GM23338 (cell line): ENCODE measurements around the gene SH3BGR. TPM values are rescaled to one million over a fixed set of nuclear protein-coding genes. Genes with fewer than 3 reads are reported as not detected.

Source experiments
- ATAC-seq: fragments of 200-7000 bp; cut with Tn5 transposase; 3 replicates; pipeline ENCODE4 v1.9.1; 2020
- DNase-seq: peaks from one replicate; pipeline ENCODE4 v3.0.0-alpha.2; 2015; ENCODE audit warnings: low spot score
- H2AFZ ChIP-seq: fragments of 200-600 bp; sonication (generic); 2 replicates; pipeline ENCODE4 v1.8.0; 2016; ENCODE audit warnings: antibody characterized with exemption, mild to moderate bottlenecking, moderate library complexity
- H3F3A ChIP-seq: fragments of 200-600 bp; sonication (generic); replicated peaks from 2 replicates; pipeline ENCODE4 v1.8.0; 2017; ENCODE audit warnings: antibody characterized with exemption, mixed run types, low read depth
- H3K27ac ChIP-seq: fragments of 200-600 bp; sonication (generic); 2 replicates; pipeline ENCODE4 v1.6.1; 2016; ENCODE audit warnings: low read depth
- H3K27me3 ChIP-seq: fragments of 200-600 bp; sonication (generic); 2 replicates; pipeline ENCODE4 v1.8.0; 2016; ENCODE audit warnings: mild to moderate bottlenecking, mixed run types, moderate library complexity; ENCODE audit not compliant: insufficient read depth
- H3K36me3 ChIP-seq: fragments of 200-600 bp; sonication (generic); 2 replicates; pipeline ENCODE4 v1.8.0; 2016; ENCODE audit warnings: mild to moderate bottlenecking; ENCODE audit not compliant: insufficient read depth
- H3K4me1 ChIP-seq: fragments of 200-600 bp; sonication (generic); 2 replicates; pipeline ENCODE4 v1.8.0; 2016; ENCODE audit warnings: mild to moderate bottlenecking, moderate library complexity; ENCODE audit not compliant: insufficient read depth
- H3K4me2 ChIP-seq: fragments of 200-600 bp; sonication (generic); 2 replicates; pipeline ENCODE4 v1.7.1; 2017; ENCODE audit warnings: mixed run types
- H3K4me3 ChIP-seq: fragments of 200-600 bp; sonication (generic); 2 replicates; pipeline ENCODE4 v1.6.1; 2016; ENCODE audit warnings: mixed run types
- H3K79me2 ChIP-seq: fragments of 200-600 bp; sonication (generic); replicated peaks from 2 replicates; pipeline ENCODE4 v1.8.0; 2017; ENCODE audit warnings: mild to moderate bottlenecking; ENCODE audit not compliant: insufficient read depth
- H3K9me2 ChIP-seq: fragments of 200-600 bp; sonication (generic); 2 replicates; pipeline ENCODE4 v1.8.0; 2017; ENCODE audit not compliant: insufficient read depth
- H4K20me1 ChIP-seq: fragments of 200-600 bp; sonication (generic); replicated peaks from 2 replicates; pipeline ENCODE4 v1.8.0; 2017; ENCODE audit warnings: mild to moderate bottlenecking; ENCODE audit not compliant: insufficient read depth
- H3K27ac Mint-ChIP-seq: 2 replicates; pipeline ENCODE4 v1.8.0; 2020; ENCODE audit warnings: inconsistent platforms, mild to moderate bottlenecking, moderate library complexity, mixed read lengths
- H3K27me3 Mint-ChIP-seq: 3 replicates; pipeline ENCODE4 v1.8.0; 2022; ENCODE audit warnings: low read depth, mild to moderate bottlenecking, moderate library complexity, mixed read lengths, inconsistent platforms; ENCODE audit not compliant: insufficient read depth, poor library complexity
- H3K36me3 Mint-ChIP-seq: 3 replicates; pipeline ENCODE4 v1.8.0; 2021; ENCODE audit warnings: low read depth, mild to moderate bottlenecking, inconsistent platforms, moderate library complexity, mixed read lengths
- H3K4me1 Mint-ChIP-seq: 3 replicates; pipeline ENCODE4 v1.8.0; 2020; ENCODE audit warnings: mild to moderate bottlenecking, inconsistent platforms, mixed read lengths
- H3K4me3 Mint-ChIP-seq: 3 replicates; pipeline ENCODE4 v1.8.0; 2021; ENCODE audit warnings: moderate library complexity, mild to moderate bottlenecking, inconsistent platforms, mixed read lengths
- H3K9me3 Mint-ChIP-seq: 3 replicates; pipeline ENCODE4 v1.8.0; 2020; ENCODE audit warnings: moderate library complexity, mild to moderate bottlenecking, inconsistent platforms, mixed read lengths
- CREB1 ChIP-seq: fragments of 250-450 bp; sonication (Bioruptor Pico); IDR thresholded peaks from 2 replicates; pipeline ENCODE4 v1.5.0; 2020; ENCODE audit warnings: low read depth, mild to moderate bottlenecking, moderate library complexity
- ETS1 ChIP-seq: IDR thresholded peaks from 2 replicates; pipeline ENCODE4 v1.6.1; 2016; ENCODE audit warnings: antibody characterized with exemption
- EZH2 ChIP-seq: fragments of 200-600 bp; sonication (generic); IDR thresholded peaks from one replicate; pipeline ENCODE4 v1.8.0; 2017; ENCODE audit warnings: antibody characterized with exemption, mild to moderate bottlenecking, low read depth; ENCODE audit not compliant: unreplicated experiment
- EZH2phosphoT487 ChIP-seq: fragments of 200-600 bp; sonication (generic); IDR thresholded peaks from one replicate; pipeline ENCODE4 v1.8.1; 2018; ENCODE audit warnings: antibody characterized with exemption; ENCODE audit not compliant: unreplicated experiment
- JUNB ChIP-seq: IDR thresholded peaks from one replicate; pipeline ENCODE4 v1.6.1; 2016; ENCODE audit warnings: antibody characterized with exemption; ENCODE audit not compliant: unreplicated experiment
- NANOG ChIP-seq: IDR thresholded peaks from 2 replicates; pipeline ENCODE4 v1.6.1; 2016; ENCODE audit warnings: antibody characterized with exemption, borderline replicate concordance
- POLR2AphosphoS5 ChIP-seq: IDR thresholded peaks from 2 replicates; pipeline ENCODE4 v1.6.1; 2016; ENCODE audit warnings: antibody characterized with exemption, low read depth
- REST ChIP-seq: IDR thresholded peaks from one replicate; pipeline ENCODE4 v1.6.1; 2018; ENCODE audit warnings: antibody characterized with exemption; ENCODE audit not compliant: unreplicated experiment
- STAT1 ChIP-seq: IDR thresholded peaks from one replicate; pipeline ENCODE4 v1.6.1; 2016; ENCODE audit warnings: antibody characterized with exemption; ENCODE audit not compliant: unreplicated experiment
- ZNF114 ChIP-seq: fragments of 250-450 bp; sonication (Bioruptor Pico); IDR thresholded peaks from 2 replicates; pipeline ENCODE4 v1.5.0; 2020; ENCODE audit warnings: mild to moderate bottlenecking, moderate library complexity
- ZNF331 ChIP-seq: fragments of 250-450 bp; sonication (Bioruptor Pico); IDR thresholded peaks from 2 replicates; pipeline ENCODE4 v1.5.0; 2020; ENCODE audit warnings: low read depth, mild to moderate bottlenecking, moderate library complexity
- polyA plus RNA-seq: library from polyadenylated mRNA; unstranded; fragments of >200 nt; fragmentation: Nextera tagmentation; extraction: Ambion mirVana; gene quantifications from 2 replicates; pipeline ENCODE4 v1.2.1, GENCODE V29; 2016
- total RNA-seq: library from RNA; depleted of rRNA; stranded (reverse); fragments of >200 nt; shearing (Covaris generic); gene quantifications from 2 replicates; pipeline ENCODE4 v1.2.3, GENCODE V29; 2014
- TF ChIP-seq, protein P1 (sequence below): fragments of 250-450 bp; sonication (Bioruptor Pico); IDR thresholded peaks from 2 replicates; pipeline ENCODE4 v1.5.0; 2020; ENCODE audit warnings: mild to moderate bottlenecking, moderate library complexity
- TF ChIP-seq, protein P2 (sequence below), 2 experiments: fragments of 200-600 bp in 1 of 2; sonication (generic) in 1 of 2; conservative IDR thresholded peaks; 2 replicates each; pipeline versions ENCODE4 v1.5.1 to v1.6.1; 2016 to 2017; ENCODE audit warnings: antibody characterized with exemption in 2 of 2, low read depth in 2 of 2, mild to moderate bottlenecking in 2 of 2, moderate library complexity in 1 of 2

SH3BGR gene
- total and polyA plus RNA-seq, 2 experiments from 2014 or later = 5.9 to 18.9 TPM

DNA sequence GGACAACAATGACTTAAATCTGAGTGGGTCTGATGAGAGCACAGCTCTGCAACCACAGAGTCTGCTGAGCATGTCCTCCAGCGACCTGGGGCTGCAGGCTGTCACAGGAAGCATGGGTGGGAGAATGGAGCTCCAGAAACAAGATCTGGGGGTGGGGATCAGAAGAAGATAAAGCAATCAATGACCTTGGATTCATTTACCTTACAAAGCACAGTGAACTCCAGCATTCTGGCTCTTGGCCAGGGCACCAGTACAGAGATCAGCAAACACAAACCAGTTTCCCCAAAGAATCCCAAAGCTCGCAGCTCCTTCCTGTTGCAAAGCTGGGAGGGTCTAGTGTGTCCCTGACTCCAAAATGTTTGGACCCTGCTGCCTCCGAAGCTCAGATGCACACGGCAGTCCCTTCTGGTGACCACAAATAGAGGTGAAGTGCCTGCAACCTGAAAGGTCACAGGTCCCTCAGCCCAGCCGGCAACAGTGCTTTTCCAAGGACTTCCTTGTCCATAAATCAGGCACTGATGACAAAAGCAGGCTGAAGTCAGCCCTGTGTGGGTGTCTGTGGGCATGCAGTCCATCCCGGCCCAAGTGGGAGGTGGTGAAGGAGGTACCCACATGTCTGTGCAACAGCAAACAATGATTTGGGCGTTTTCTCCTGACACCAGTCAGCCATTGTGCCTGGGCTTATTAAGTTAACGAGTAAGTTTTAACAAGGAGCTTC, 76.1 kb downstream of the SH3BGR start:
- H3K27ac Mint-ChIP-seq = no peak overlapping the region
- no peak overlapping the region for H3K27ac ChIP-seq
- H3K4me1 ChIP-seq = no peaks in the 10 kb centered on the region
- peaks cover 23% of the 10 kb centered on the region for H3K4me1 Mint-ChIP-seq
- peaks cover 7% of the 10 kb centered on the region for H3K27me3 Mint-ChIP-seq
- no peaks in the 10 kb centered on the region for H4K20me1 ChIP-seq
- TF ChIP-seq STAT1 (no peak), NANOG (no peak), REST (no peak), ETS1 (no peak), EZH2phosphoT487 (no peak), POLR2AphosphoS5 (no peak), JUNB (no peak), CREB1 (no peak), ZNF331 (no peak), ZNF114 (CRISPR knock-in tag) (no peak), EZH2 (no peak)
- TF ChIP-seq, protein P1, sequence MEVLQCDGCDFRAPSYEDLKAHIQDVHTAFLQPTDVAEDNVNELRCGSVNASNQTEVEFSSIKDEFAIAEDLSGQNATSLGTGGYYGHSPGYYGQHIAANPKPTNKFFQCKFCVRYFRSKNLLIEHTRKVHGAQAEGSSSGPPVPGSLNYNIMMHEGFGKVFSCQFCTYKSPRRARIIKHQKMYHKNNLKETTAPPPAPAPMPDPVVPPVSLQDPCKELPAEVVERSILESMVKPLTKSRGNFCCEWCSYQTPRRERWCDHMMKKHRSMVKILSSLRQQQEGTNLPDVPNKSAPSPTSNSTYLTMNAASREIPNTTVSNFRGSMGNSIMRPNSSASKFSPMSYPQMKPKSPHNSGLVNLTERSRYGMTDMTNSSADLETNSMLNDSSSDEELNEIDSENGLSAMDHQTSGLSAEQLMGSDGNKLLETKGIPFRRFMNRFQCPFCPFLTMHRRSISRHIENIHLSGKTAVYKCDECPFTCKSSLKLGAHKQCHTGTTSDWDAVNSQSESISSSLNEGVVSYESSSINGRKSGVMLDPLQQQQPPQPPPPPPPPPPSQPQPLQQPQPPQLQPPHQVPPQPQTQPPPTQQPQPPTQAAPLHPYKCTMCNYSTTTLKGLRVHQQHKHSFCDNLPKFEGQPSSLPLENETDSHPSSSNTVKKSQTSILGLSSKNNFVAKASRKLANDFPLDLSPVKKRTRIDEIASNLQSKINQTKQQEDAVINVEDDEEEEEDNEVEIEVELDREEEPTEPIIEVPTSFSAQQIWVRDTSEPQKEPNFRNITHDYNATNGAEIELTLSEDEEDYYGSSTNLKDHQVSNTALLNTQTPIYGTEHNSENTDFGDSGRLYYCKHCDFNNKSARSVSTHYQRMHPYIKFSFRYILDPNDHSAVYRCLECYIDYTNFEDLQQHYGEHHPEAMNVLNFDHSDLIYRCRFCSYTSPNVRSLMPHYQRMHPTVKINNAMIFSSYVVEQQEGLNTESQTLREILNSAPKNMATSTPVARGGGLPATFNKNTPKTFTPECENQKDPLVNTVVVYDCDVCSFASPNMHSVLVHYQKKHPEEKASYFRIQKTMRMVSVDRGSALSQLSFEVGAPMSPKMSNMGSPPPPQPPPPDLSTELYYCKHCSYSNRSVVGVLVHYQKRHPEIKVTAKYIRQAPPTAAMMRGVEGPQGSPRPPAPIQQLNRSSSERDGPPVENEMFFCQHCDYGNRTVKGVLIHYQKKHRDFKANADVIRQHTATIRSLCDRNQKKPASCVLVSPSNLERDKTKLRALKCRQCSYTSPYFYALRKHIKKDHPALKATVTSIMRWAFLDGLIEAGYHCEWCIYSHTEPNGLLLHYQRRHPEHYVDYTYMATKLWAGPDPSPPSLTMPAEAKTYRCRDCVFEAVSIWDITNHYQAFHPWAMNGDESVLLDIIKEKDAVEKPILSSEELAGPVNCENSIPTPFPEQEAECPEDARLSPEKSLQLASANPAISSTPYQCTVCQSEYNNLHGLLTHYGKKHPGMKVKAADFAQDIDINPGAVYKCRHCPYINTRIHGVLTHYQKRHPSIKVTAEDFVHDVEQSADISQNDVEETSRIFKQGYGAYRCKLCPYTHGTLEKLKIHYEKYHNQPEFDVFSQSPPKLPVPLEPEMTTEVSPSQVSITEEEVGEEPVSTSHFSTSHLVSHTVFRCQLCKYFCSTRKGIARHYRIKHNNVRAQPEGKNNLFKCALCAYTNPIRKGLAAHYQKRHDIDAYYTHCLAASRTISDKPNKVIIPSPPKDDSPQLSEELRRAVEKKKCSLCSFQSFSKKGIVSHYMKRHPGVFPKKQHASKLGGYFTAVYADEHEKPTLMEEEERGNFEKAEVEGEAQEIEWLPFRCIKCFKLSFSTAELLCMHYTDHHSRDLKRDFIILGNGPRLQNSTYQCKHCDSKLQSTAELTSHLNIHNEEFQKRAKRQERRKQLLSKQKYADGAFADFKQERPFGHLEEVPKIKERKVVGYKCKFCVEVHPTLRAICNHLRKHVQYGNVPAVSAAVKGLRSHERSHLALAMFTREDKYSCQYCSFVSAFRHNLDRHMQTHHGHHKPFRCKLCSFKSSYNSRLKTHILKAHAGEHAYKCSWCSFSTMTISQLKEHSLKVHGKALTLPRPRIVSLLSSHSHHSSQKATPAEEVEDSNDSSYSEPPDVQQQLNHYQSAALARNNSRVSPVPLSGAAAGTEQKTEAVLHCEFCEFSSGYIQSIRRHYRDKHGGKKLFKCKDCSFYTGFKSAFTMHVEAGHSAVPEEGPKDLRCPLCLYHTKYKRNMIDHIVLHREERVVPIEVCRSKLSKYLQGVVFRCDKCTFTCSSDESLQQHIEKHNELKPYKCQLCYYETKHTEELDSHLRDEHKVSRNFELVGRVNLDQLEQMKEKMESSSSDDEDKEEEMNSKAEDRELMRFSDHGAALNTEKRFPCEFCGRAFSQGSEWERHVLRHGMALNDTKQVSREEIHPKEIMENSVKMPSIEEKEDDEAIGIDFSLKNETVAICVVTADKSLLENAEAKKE = no peak
- TF ChIP-seq, protein P2, sequence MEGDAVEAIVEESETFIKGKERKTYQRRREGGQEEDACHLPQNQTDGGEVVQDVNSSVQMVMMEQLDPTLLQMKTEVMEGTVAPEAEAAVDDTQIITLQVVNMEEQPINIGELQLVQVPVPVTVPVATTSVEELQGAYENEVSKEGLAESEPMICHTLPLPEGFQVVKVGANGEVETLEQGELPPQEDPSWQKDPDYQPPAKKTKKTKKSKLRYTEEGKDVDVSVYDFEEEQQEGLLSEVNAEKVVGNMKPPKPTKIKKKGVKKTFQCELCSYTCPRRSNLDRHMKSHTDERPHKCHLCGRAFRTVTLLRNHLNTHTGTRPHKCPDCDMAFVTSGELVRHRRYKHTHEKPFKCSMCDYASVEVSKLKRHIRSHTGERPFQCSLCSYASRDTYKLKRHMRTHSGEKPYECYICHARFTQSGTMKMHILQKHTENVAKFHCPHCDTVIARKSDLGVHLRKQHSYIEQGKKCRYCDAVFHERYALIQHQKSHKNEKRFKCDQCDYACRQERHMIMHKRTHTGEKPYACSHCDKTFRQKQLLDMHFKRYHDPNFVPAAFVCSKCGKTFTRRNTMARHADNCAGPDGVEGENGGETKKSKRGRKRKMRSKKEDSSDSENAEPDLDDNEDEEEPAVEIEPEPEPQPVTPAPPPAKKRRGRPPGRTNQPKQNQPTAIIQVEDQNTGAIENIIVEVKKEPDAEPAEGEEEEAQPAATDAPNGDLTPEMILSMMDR (conservative IDR thresholded peaks at IDR 0.05; ENCODE audit: low read depth in 2 of 2) = no peak
- ATAC-seq = no peak
- peaks cover 22% of the 10 kb centered on the region for H3K9me2 ChIP-seq
- 0 out of 2 replicates have a peak overlapping the region, but pooled peaks have one; percentile 18 for H2AFZ ChIP-seq
- H3K4me2 ChIP-seq = no peak overlapping the region
- 0 out of 2 replicates have a peak, but pooled peaks cover 2% of the 10 kb centered on the region for H3F3A ChIP-seq
- DNase-seq = no peak
- no peaks in the 10 kb centered on the region for H3K27me3 ChIP-seq
- no peak overlapping the region for H3K4me3 ChIP-seq
- H3K36me3 ChIP-seq = no peaks in the 10 kb centered on the region; the same call in 1 of the 2 replicates
- no peak overlapping the region for H3K4me3 Mint-ChIP-seq
- peaks cover 26% of the 10 kb centered on the region for H3K36me3 Mint-ChIP-seq
- no peaks in the 10 kb centered on the region for H3K79me2 ChIP-seq
- peaks cover 9% of the 10 kb centered on the region; the same call in 2 of the 3 replicates for H3K9me3 Mint-ChIP-seq
